Activated CD4-positive, alpha-beta T cell treated with anti-CD3 and anti-CD28 coated beads, Interleukin-2, amount 50 U/mL, for 16 hours (primary cell): ENCODE results near the gene DPF3.
A peak's percentile ranks its signal among the peaks of the same experiment; 100 is the strongest.

ENCODE experiments used
- DNase-seq: peaks from one replicate; pipeline ENCODE4 v3.0.0-alpha.2; 2020

The DPF3 gene

DNA sequence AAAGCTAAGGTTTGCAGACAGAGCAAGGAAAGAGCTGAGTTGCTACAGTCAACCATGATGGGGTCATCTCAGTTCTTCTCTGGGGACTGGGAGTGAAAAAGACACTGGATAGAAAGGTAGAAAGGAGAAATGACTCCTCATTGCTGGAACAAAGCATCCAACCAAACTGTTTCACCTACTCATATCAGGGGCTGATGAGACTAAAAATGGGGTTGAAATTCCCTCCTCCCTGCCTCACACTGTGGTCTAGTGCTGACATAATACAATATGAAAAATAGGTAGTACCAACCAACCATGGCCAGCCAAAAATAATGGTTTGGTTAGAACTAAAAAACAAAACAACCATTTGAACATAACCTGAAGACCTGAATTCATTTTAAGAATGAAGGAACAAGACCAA lies 220.7 kb downstream of the DPF3 start:
- DNase-seq: no peak

DNA sequence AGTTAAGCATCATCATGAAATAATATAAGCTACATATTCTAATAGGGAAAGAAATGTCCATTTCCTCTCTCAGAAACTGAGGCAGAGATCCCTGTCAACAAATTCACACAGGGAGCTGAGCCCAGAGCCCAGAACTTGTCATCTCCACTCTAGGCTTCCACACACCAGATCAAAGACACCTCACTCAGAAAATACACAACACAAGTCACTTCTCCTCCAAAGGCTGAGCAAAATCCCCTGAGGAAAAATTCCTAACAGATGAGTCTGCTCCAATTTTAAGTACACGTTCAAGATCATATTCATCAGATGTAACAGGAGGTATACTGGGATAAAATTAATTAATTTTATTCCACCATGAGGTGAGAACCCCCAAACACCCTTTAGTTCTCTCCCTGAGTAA lies 227.3 kb downstream of the DPF3 start:
- no peak for DNase-seq

DNA sequence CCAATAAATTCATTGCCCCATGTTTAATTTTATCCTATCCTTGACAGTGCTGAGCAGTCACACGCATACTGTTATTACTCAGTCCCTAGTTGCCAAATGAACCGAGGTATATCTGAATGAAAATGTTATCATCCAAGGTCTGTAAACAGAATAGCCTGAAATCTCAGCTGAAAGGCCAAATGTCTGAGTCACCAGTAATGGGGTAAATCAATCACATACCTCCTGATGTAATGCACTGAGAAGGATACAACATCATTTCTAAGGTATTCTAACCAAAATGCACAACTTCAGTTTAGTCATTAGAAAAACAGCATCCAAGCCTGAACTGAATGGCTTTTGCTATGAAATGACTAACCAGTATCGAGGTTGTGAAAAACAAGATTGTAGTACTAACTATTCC lies 228.6 kb downstream of the DPF3 start:
- peak; percentile 73 for DNase-seq

DNA sequence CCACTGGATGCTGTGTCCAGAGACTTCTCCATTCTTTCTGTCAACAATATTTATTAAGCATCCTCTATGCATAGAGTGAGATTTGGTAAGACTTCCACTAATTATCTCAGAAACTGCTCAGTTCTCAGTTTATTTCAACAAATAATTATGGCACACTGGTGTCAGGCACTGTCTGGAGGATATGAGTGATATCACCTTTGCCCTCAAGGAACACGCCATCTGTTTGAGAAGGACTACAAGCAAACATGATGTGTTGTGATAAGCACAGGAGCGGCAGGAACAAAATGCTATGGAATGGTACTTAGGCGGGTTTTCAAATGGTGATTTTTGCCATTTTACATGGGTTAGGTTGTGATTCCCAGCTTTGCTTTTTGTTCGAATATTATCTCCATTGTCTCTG lies 229.2 kb downstream of the DPF3 start:
- DNase-seq: no peak

DNA sequence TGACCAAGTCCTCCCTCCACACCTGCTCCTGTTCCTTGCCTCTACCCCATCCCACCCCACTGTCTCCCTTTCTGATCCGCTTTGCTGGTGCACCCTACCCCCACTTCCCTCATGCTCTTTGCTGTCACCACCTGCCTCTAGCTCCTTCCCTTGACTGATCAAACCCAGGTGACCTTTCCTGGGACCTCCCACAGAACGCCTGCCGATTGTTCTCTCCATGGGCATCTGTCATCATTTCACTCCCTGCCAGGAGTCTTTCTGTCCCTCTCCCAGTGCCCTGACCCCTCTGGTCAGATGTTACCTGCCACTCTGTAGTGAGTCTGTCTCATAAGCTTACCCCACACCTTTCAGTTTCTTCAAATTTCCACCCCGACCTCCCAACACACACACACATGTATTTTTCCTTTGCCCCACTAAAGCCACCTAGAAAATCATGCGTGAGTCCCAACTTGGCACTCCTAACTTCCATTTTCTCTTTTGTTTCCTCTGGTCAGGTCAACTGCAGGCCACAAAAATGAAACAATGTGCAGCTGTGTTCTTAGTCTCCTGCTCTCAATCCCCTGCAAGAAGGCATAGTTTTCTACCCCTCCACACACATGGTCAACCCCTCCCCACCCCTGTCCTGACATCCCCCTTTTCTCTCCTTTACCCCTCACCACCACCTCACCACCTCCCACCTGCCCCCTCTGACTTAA lies 229.8 kb downstream of the DPF3 start:
- DNase-seq: no peak

DNA sequence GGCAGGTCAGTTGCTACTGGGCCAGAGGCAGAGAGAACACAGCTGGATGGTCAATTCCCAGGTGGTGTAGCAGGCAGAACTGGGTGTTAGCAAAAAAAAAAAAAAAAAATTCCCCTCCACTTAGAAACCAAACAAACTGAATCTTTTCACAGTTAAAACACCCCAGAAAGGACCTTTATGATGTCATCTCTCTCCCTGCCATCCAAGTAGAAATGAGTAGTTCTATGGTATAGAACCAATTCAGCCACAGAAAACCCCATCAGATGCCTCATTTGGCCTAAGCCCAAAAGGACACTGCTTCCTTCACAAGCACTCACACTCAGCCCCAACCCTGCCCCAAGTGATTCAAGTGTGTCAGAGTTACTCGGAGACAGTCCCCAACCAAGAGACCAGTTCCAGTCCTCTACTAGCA lies 230.8 kb downstream of the DPF3 start:
- peak; percentile 24 for DNase-seq

DNA sequence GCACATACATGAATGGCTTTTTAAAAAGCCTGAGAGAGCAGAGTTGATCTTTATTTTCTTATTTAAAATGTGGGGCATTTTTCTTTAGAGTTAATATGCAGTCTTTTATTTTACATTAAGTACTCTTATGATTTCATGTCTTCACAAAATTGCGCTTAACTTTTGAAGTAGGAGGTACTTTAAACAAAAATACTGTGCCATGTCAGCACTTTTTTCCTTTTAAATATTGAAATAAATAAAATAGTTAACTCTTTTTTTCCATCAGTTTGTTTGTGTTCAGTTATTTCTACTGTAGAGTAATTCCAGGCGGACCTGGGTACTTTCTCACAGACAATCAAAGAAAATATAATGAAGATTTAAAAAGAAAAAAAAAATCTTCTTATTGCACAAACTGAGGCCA lies 231.7 kb downstream of the DPF3 start:
- DNase-seq: no peak

DNA sequence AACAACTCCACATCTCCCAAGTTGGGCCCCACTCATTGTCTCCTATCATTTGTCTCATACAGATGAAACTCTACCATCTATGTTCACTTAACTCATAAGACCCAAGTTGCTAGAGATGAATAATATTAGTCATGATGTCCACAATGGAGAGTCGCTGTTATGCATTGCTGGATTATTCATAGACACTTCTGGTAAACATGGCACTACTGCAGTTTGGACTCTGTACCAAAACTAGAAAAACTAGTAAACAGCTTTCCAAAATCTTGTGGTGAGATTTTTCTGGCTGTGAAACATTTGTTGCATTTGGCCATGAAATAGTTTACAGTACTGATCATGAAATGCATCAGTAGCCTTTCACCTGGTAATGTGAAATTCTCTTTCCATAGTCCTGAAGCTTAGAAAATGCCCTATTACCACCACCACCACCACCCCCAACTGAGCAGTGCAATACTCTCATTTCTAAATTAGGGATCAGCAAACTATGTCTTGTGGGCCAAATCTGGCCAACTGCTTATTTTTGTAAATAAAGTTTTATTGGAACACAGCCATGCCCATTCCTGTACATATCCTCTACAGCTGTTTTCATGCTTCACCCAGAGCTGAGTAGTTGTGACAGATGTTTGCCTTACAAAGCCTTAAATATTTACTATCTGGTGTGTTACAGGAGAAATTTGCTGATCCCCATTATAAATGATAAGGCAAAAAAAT lies 236.5 kb downstream of the DPF3 start:
- no peak for DNase-seq

DNA sequence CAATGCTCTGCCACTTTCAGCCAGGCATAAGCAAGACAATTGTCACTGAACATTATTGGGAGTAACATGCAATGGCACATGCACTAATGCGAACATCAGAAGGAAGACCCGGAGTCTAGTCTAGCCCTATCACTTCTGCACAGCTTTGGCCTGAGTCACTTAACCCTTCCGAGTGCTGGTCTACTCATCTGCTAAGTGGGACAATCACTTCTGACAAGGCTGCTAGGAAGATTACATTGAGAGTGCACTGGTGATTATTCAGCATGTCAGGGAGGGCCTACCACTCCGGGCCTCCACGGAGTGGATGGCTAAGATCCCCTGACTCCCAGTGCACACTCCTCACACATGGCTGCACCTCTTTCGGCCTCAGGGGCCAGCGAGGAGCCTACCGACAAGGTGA lies 240.9 kb downstream of the DPF3 start:
- DNase-seq: no peak

DNA sequence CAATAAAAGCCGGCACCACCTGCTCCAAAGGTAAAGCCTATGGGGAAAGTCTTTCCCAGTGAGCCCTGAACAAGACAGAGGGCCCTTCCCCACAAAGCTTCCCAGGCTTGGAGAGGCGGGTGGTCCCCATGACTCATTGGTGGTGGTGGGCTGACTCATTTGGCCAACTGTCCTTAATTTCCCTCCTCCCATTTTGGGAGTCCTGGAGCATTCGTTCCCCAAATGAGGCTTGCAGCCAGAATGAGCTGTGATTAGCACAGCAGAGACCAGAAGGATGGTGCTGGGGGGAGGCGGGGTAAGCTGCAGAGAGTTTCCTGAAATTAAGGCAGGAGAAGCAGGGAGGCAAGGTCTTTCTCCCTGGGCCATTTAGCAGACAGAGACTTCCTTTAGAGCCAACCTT lies 241.7 kb downstream of the DPF3 start:
- no peak for DNase-seq

DNA sequence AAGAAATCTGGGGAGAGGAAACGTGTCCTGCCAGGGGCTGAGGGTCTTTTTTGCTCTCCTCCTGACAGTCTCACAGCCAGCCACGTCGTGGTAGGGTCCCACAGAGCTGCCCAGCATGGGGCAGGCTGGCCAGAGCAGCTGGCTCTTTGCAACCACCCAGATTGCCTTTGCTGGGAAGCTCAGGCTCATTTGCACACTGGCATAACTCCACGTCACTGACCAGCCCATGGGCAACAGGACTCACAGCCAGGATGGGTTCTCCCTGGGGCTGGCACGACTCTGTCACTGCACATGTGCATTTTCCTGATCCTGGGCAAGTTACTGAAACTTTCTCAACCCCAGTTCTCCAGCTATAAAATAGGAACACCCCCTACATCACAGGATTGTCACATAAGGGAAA lies 242.2 kb downstream of the DPF3 start:
- no peak for DNase-seq

DNA sequence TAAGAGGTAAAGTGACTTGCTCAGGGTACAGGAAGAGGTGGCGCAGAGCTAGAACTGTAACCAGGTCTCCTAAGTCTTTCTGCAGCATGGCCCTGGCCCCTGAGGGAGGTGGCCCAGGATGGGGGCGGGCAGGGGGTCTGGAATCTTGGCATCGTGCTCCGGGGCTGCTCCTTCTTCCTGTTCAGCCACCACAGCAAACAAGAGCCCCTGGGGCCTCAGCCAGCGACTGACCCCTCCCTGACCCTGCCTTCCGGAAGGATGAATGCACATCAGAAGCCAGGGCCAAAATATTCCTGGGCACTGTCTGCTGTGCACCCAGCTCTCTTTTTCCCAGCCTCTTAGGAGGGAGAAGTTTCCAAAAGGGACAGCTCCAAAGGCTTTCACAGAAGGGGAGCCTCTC lies 242.8 kb downstream of the DPF3 start:
- DNase-seq: no peak

DNA sequence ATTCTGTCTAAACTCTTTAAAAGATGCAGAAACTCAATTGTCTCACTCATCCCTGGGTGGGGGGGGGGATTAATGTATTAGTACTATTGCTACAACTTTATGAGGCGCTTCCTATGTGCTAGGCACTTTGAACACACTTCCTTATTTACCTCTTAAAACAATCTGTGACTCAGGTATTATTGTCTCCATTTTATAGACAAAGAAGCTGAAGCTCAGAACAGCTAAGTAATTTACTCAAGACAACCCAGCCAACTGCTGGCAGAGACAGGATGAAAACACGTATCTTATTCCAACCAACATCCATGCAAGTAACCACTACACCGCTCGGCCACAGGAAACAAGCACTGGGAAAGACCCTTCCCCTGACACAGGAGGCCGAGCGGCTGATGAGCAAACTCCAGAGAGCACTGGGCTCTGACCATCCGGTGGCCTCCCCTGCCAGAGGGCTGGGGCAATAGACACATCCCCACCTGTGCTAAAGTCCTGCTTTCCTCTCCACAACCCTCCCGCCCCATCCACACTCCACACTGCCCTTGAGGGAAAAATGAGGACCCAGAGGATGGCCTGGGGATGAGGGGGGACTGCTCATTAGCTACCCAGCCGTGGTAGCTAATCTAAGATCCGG lies 244.2 kb downstream of the DPF3 start:
- no peak for DNase-seq

DNA sequence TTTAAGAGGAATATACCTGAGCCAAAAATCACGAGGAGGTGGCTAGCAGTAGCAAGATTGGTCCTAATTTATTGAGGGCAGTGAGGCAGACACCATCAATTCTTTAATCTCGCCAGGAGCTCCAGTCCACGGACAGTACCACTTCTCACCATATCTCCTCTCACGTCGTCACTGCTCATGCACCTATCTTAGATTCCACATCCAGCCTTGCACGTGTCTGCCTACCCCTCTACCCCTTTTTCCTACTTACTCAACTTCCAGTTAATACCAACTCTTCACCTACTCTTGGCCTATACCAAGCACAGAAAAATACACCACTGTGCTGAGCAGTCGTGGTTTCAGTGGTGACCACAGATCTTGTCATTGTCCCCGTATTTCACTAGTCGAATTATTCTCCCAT lies 246.1 kb downstream of the DPF3 start:
- DNase-seq: no peak

DNA sequence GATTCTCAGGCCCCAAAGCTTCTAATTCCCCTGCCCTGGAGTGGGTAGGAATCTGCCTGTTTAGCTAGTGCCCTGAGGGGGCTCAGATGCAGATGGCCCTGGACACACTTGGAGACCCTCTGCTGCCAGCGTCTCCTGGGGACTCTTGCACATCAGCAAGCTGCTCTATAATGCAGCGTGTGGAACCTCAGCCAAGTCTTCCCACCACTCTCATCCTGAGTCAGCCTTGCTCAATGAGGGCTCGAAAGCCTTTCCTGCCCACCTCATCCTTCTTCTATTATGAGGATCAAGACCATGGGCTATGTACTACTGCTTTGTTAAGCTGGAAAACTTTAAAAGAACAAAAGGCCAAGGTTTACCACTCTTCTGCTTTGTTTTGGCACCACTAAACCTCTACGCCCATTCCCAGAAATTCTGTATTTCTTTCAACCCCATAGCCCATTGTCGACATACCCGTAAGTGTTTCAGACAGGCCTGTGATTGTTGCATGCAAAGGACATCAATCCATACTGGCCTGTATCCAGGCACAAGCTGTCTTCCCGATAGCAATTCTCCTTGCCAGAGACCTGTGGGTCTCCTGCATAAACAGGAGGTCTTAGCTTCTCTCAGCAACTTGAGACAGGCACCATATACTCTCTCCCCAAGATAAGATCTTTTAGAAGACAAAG lies 246.9 kb downstream of the DPF3 start:
- no peak for DNase-seq

DNA sequence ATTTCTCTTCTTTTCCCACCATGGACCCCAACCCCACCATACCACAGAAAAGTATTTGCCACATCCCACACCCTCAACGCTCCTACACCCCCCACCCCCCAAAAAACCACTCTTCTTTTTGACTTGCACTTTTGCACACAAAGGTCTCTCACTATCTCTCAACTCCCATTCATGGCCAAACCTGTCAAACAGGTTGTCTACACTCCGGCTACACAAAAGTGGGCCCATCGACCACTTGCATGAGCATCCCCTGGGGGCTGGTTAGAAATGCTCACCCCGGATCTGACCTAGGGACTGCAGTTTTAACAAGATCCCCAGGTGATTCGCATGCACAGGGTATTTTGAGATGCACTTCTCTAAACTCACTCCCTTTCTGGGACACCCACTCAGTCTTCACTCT lies 248.2 kb downstream of the DPF3 start:
- no peak for DNase-seq

DNA sequence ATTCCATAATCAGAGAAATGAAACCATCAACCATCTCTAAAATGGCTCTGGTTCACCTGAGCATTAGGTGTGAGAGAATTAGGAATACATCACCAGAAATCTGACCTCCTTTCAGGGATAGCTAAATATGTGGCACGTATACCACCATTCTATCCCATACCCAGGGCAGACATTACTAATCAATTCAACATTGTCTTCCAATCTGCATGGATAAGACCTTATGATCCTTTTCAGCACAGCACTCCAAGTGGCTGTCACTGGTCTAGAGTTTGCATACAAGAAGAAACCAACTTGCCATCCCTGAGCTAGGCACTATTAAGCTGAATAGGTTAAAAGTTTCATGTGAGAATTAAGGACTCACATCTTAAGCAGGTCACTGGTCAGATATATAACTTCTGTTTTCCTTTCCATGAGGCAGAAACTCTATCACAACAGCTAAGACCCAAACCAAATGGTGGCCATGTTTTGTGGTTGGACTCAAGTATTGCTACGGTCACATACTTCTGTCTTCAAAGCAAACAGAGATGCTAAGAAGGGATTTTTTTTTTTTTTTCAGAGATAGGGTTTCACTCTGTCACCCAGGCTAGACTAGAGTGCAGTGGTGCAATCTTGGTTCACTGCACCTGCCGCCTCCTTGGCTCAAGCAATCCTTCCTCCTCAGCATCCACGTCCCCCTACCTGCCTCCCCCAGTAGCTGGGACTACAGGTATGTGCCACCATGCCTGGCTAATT lies 249.0 kb downstream of the DPF3 start:
- no peak for DNase-seq

DNA sequence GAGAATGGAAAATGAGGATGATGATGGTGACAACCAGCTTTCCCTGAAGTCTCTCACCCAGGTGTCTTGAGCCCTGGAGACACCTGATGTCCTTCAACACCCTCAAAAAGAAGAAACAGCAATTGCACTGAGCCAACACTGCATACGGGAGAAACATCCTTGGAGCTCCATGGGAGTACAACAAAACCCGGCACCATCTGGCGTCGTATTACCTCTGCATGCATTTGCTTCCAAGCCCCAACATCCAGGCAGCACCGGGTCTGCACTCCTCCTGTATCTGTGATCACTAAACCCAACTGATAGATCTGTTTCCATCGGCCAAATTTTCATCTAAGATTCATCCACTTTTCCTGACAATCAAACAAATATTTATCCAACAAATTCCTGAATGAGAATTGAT lies 249.9 kb downstream of the DPF3 start:
- no peak for DNase-seq

DNA sequence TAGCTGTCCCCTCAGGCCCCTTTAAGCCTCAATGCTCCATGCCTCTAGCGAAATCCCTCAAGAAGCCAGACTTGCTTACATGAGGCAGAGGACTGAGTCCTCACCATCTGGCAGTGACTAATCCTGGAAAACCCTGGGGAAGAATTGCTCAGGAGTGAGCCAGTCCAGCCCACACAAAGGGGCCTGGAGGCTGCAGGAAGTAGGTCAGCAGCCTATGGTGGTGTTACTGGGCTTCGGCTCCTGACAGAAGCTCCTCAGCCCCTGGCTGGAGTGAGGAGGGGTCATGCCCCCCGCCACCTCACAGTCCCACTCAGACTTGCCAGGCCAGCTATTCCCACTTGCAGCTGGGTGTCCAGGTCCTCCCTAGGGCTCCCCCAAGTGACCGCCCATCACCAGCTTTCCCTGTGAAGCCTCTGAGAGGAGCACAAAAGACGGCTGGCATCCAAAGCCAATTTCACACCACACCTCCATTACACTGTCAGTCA lies 250.5 kb downstream of the DPF3 start:
- no peak for DNase-seq

DNA sequence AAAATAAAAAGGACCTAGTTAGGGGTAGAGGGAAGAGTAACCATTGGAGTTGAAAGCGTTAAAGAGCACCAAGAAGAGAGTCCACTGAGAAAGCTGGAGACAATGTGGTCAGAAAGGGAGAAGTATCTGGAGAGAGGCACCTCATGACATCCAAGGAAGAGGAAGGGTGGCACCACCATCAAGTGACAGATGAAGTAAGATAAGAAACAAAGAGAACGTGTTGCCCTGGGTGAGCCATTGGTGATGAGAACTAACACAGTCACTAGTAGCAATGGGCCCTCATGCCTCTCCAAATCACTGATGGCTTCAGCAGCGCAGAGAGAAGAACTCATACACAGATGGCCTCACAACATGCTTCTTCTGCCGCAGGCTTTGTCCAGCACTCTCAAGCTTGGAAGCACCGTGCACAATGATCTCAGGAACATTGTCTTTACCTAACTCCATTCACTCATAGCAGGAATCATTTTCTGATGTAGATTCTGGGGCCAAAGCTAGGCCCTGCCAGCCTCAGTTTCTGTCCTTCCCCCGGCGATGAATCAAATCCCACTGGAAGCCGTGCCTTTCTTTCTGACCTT lies 252.9 kb downstream of the DPF3 start:
- no peak for DNase-seq

DNA sequence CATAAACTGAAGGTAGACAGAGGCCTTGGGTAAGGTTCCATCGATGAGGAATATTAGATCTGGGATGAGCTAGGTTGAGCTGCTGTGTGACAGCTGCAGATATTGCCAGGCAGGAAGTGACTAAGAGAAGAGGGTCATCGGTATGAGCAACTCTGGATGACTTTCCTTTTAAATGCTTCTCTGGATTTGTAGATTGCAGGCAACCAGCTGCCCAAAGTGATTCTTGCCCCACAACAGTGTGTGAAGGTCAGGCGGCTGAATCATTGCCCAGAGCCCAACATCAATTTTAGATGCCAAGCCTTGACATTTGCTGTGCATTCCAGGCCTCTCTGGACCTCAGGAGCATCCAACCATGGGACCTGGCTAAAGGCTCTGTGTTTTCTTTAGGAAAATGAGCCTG lies 255.9 kb downstream of the DPF3 start:
- DNase-seq: no peak

DNA sequence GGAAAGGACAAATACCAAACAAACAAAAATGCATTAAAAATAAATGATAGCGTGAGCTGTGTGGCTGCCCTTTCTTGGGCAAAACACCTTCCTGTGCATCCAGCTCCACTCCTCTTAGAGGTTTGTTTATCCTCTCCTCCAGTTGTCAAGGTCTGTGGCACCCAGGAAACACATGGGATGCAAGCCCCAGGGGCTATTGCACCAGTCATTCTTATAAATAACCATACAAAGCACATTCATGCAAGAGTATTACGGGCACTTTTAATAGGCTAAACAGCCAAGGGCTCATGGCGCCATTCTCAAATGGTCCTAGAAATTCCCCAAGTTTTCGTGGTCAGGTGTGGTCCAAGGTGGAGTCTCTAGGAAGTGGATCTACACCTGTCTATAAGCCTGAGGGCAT lies 257.0 kb downstream of the DPF3 start:
- no peak for DNase-seq

DNA sequence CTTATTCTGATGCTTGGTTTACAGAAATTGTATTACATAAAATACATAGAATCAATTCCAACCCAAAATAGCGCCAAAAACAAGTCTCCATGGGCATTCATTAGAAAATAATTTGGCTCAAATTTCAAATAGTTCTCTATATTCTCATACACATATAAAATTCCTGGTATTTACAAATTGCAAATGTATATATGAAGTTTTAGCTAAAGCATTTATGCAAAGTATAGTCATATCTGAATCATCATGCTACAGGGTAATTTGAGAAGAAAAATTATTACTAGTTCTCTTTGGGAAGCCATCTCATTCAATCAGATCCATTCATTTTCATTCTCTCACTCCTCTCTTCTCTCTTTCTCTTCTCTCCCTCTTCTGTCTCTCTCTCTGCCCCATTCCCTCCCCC lies 257.8 kb downstream of the DPF3 start:
- DNase-seq: no peak
